Neural crest cell (in vitro differentiated cells): ENCODE measurements around the gene XPO4. TPM values are rescaled to one million over a fixed set of nuclear protein-coding genes. Genes with fewer than 3 reads are reported as not detected.

ENCODE experiments used
- DNase-seq: peaks from one replicate; pipeline ENCODE4 v3.0.0; 2021; ENCODE audit warnings: low read depth, mixed read lengths, low spot score
- H3K27ac Mint-ChIP-seq: one replicate; pipeline ENCODE4 v1.8.0; 2021; ENCODE audit warnings: mild to moderate bottlenecking, mixed read lengths; ENCODE audit not compliant: unreplicated experiment
- H3K27me3 Mint-ChIP-seq: 2 replicates; pipeline ENCODE4 v1.8.0; 2021; ENCODE audit warnings: low read depth, mild to moderate bottlenecking, mixed read lengths
- H3K36me3 Mint-ChIP-seq: 2 replicates; pipeline ENCODE4 v1.8.0; 2021; ENCODE audit warnings: low read depth, mild to moderate bottlenecking, mixed read lengths
- H3K4me1 Mint-ChIP-seq: 2 replicates; pipeline ENCODE4 v1.8.0; 2021; ENCODE audit warnings: mixed read lengths
- H3K4me3 Mint-ChIP-seq: one replicate; pipeline ENCODE4 v1.8.0; 2021; ENCODE audit warnings: mild to moderate bottlenecking, mixed read lengths
- H3K9me3 Mint-ChIP-seq: 2 replicates; pipeline ENCODE4 v1.8.0; 2021; ENCODE audit warnings: mixed read lengths
- CTCF ChIP-seq: fragments of 200-600 bp; sonication (generic); conservative IDR thresholded peaks from 2 replicates; pipeline ENCODE4 v1.5.0; 2021; ENCODE audit warnings: antibody characterized with exemption, mild to moderate bottlenecking
- total RNA-seq: library from RNA; stranded (reverse); gene quantifications from 2 replicates; pipeline ENCODE4 v1.2.1, GENCODE V29; 2021

The XPO4 gene
- total RNA-seq, 1 donor from 2014 or later: 26.1 TPM

- TF ChIP-seq CTCF: no peak
- H3K27ac Mint-ChIP-seq: no peak overlapping the region
- no peaks in the 10 kb centered on the region for H3K36me3 Mint-ChIP-seq
- H3K9me3 Mint-ChIP-seq: no peaks in the 10 kb centered on the region
- no peak overlapping the region for H3K4me3 Mint-ChIP-seq
- peaks cover 6% of the 10 kb centered on the region for H3K4me1 Mint-ChIP-seq
- no peak for DNase-seq
- no peaks in the 10 kb centered on the region for H3K27me3 Mint-ChIP-seq
Observed at GRCh38 chr13:20824762-20825476, 77.6 kb downstream of the XPO4 start.

DNA sequence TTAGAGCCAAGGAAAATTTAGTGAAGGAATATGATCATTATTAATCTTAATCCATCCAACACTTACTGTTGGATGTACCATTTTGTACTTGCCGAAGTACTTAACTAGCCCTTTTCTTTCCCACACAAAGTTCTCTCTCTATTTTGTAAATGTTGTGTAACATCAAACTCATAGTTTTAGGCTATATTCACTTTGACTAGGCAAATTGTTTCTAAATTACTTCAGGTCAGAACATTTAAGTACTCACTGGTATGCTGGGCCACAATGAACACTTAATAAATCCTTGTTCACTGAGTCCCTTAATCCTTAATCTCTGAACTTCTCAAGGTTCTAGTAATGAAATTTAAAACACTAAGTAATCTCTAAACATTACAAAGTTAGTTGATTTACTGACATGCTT lies 79.5 kb downstream of the XPO4 start:
- no peak for DNase-seq
- TF ChIP-seq CTCF: no peak
- Mint-ChIP-seq H3K4me1 (no peaks in the 10 kb centered on the region), H3K9me3 (no peaks in the 10 kb centered on the region), H3K27me3 (no peaks in the 10 kb centered on the region), H3K4me3 (no peak overlapping the region), H3K36me3 (no peaks in the 10 kb centered on the region), H3K27ac (no peak overlapping the region)

DNA sequence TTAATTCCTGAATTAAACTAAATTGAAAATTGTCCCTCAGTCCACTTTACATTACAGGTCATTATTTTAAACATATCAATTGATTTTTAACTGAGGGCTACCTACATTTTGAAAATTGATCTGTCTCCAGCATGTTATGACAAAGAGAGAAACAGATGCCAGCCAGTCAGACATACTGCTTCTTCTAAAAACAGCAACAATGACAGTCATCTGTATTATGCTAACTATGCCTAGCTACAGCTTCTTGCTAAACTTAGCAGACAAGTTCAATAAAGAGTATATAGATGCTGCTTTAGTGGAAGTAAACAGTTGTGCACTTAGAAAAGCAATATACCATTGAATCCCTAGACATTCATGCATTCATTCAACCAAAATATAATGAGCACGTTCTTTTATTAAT lies 80.1 kb downstream of the XPO4 start:
- H3K27me3 Mint-ChIP-seq: no peaks in the 10 kb centered on the region
- no peak for TF ChIP-seq CTCF
- H3K36me3 Mint-ChIP-seq: no peaks in the 10 kb centered on the region
- H3K4me3 Mint-ChIP-seq: no peak overlapping the region
- no peaks in the 10 kb centered on the region for H3K4me1 Mint-ChIP-seq
- no peak for DNase-seq
- H3K27ac Mint-ChIP-seq: no peak overlapping the region
- no peaks in the 10 kb centered on the region for H3K9me3 Mint-ChIP-seq

DNA sequence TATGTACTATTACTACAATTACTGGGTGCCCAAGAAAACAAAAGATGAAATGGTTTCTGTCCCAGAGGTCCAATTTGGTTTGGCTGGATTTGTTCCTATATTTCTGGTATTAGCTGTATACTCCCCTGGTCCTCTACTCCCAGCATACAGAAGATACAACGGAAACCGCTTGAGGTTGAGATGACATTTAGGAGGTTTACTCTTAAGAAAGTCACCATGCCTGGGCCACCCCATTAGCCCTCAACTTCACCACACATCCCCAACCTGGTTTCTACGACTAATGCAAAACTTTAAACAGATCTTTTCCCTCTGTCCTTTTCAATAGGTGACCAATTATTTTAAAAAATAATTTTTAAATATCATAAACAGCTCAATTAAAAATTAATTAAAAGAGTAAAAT lies 82.8 kb downstream of the XPO4 start:
- H3K4me3 Mint-ChIP-seq: no peak overlapping the region
- H3K9me3 Mint-ChIP-seq: no peaks in the 10 kb centered on the region
- H3K27ac Mint-ChIP-seq: no peak overlapping the region
- H3K4me1 Mint-ChIP-seq: no peaks in the 10 kb centered on the region
- H3K27me3 Mint-ChIP-seq: no peaks in the 10 kb centered on the region
- no peak for TF ChIP-seq CTCF
- DNase-seq: no peak
- no peaks in the 10 kb centered on the region for H3K36me3 Mint-ChIP-seq

GRCh38 chr13:20815464-20815863 lies 87.1 kb downstream of the XPO4 start:
- H3K36me3 Mint-ChIP-seq: peaks cover 10% of the 10 kb centered on the region
- no peak overlapping the region for H3K27ac Mint-ChIP-seq
- no peak for TF ChIP-seq CTCF
- no peak overlapping the region for H3K4me3 Mint-ChIP-seq
- peaks cover 5% of the 10 kb centered on the region for H3K4me1 Mint-ChIP-seq
- H3K27me3 Mint-ChIP-seq: no peaks in the 10 kb centered on the region
- no peaks in the 10 kb centered on the region for H3K9me3 Mint-ChIP-seq
- DNase-seq: no peak
